Neuronal stem cell (in vitro differentiated cells): ENCODE results near the gene PCSK5.

Source experiments
- DNase-seq: peaks from one replicate; pipeline ENCODE4 v3.0.0-alpha.2; 2013; ENCODE audit warnings: low spot score
- H2AFZ ChIP-seq: one replicate; pipeline ENCODE4 v1.6.1; 2013; ENCODE audit warnings: mild to moderate bottlenecking, low read length, inconsistent platforms
- H2AK5ac ChIP-seq: 2 replicates; pipeline ENCODE4 v1.6.1; 2013; ENCODE audit warnings: low read depth, mild to moderate bottlenecking, inconsistent platforms, low read length, moderate library complexity, mixed read lengths
- H2BK120ac ChIP-seq: 2 replicates; pipeline ENCODE4 v1.6.1; 2013; ENCODE audit warnings: low read depth, mild to moderate bottlenecking, inconsistent platforms, low read length, moderate library complexity, mixed read lengths
- H2BK12ac ChIP-seq: one replicate; pipeline ENCODE4 v1.6.1; 2013; ENCODE audit warnings: low read length, inconsistent platforms
- H2BK15ac ChIP-seq: 2 replicates; pipeline ENCODE4 v1.6.1; 2013; ENCODE audit warnings: mild to moderate bottlenecking, low read length, inconsistent platforms, mixed read lengths
- H2BK5ac ChIP-seq: one replicate; pipeline ENCODE4 v1.6.1; 2013; ENCODE audit warnings: inconsistent platforms, mild to moderate bottlenecking, low read length, moderate library complexity
- H3K14ac ChIP-seq: one replicate; pipeline ENCODE4 v1.6.1; 2013; ENCODE audit warnings: low read length, inconsistent platforms
- H3K18ac ChIP-seq: 2 replicates; pipeline ENCODE4 v1.6.1; 2013; ENCODE audit warnings: low read length, inconsistent platforms
- H3K23ac ChIP-seq: 2 replicates; pipeline ENCODE4 v1.6.1; 2013; ENCODE audit warnings: low read depth, mild to moderate bottlenecking, mixed read lengths, low read length, inconsistent platforms; ENCODE audit not compliant: poor library complexity
- H3K27ac ChIP-seq: replicated peaks from 3 replicates; pipeline ENCODE4 v1.5.1; 2013; ENCODE audit warnings: low read length, inconsistent platforms
- H3K27me3 ChIP-seq, 3 experiments: 2 replicates each; pipeline ENCODE4 v1.6.1; 2013; ENCODE audit warnings: low read length in 3 of 3, mild to moderate bottlenecking in 2 of 3, inconsistent platforms in 1 of 3, low read depth in 1 of 3, mixed read lengths in 1 of 3, moderate library complexity in 1 of 3; ENCODE audit not compliant: control insufficient read depth in 3 of 3, insufficient read depth in 3 of 3
- H3K36me3 ChIP-seq, 2 donors: replicated peaks in 1 of 2; 2 replicates each; pipeline ENCODE4 v1.6.1; 2013; ENCODE audit warnings: low read length in 2 of 2; ENCODE audit not compliant: control insufficient read depth in 2 of 2, insufficient read depth in 2 of 2
- H3K4ac ChIP-seq: 2 replicates; pipeline ENCODE4 v1.6.1; 2013; ENCODE audit warnings: inconsistent platforms, mild to moderate bottlenecking, low read length, moderate library complexity
- H3K4me1 ChIP-seq, 2 donors: 1 replicate in 1 of 2; 2 replicates in 1 of 2; pipeline ENCODE4 v1.6.1; 2013; ENCODE audit warnings: low read length in 2 of 2, low read depth in 1 of 2; ENCODE audit not compliant: control insufficient read depth in 2 of 2, insufficient read depth in 1 of 2
- H3K4me2 ChIP-seq: one replicate; pipeline ENCODE4 v1.6.1; 2013; ENCODE audit warnings: mild to moderate bottlenecking, low read length, inconsistent platforms; ENCODE audit not compliant: insufficient read depth, poor library complexity, severe bottlenecking
- H3K4me3 ChIP-seq, 2 donors: 2 replicates each; pipeline ENCODE4 v1.5.1; 2013; ENCODE audit warnings: low read length in 2 of 2, mild to moderate bottlenecking in 2 of 2, inconsistent platforms in 1 of 2, moderate library complexity in 1 of 2
- H3K79me1 ChIP-seq: one replicate; pipeline ENCODE4 v1.6.1; 2013; ENCODE audit warnings: low read depth, mild to moderate bottlenecking, inconsistent platforms, low read length, moderate library complexity
- H3K9ac ChIP-seq: one replicate; pipeline ENCODE4 v1.6.1; 2013; ENCODE audit warnings: mild to moderate bottlenecking, low read depth, low read length, inconsistent platforms; ENCODE audit not compliant: poor library complexity
- H3K9me3 ChIP-seq, 2 donors: replicated peaks in 1 of 2; 2 replicates each; pipeline versions ENCODE3 to v1.6.1; 2013; ENCODE audit warnings: low read length in 2 of 2, mild to moderate bottlenecking in 2 of 2, inconsistent platforms in 1 of 2, low read depth in 1 of 2, mixed read lengths in 1 of 2, moderate library complexity in 1 of 2; ENCODE audit not compliant: control insufficient read depth in 2 of 2, insufficient read depth in 1 of 2
- H4K8ac ChIP-seq: one replicate; pipeline ENCODE4 v1.6.1; 2013; ENCODE audit warnings: low read depth, mild to moderate bottlenecking, inconsistent platforms, low read length, moderate library complexity
- H4K91ac ChIP-seq: one replicate; pipeline ENCODE4 v1.6.1; 2013; ENCODE audit warnings: low read length, low read depth, mild to moderate bottlenecking, inconsistent platforms; ENCODE audit not compliant: poor library complexity
- WGBS, 2 donors: extraction: QIAGEN DNeasy Blood & Tissue Kit; methylation state at CpG; one replicate each; pipeline ENCODE4 v1.1.7; 2013; ENCODE audit warnings: missing lambda C conversion rate in 2 of 2, mixed read lengths in 1 of 2; ENCODE audit not compliant: insufficient read length in 2 of 2, insufficient replicate concordance in 1 of 2; ENCODE audit errors: extremely low coverage in 2 of 2; 5-methylcytosine and 5-hydroxymethylcytosine counted together

The PCSK5 gene

DNA sequence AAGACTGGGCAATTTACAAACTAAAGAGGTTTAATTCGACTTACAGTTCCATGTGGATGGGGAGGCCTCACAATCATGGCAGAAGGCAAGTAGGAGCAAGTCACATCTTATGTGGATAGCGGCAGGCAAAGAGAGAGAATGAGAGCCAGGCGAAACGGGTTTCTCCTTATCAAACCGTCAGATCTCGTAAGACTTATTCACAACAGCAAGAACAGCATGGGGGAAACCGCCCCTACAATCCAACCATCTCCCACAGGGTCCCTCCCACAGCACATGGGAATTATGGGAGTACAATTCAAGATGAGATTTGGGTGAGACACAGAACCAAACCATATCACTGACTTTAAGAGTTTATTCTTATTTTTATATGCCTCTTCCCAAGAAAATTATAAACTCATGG is 443.5 kb downstream of the PCSK5 start:
- H2BK5ac ChIP-seq = no peak overlapping the region
- no CpG with 5 or more reads among the region's 7 CpGs for WGBS, 2 donors

DNA sequence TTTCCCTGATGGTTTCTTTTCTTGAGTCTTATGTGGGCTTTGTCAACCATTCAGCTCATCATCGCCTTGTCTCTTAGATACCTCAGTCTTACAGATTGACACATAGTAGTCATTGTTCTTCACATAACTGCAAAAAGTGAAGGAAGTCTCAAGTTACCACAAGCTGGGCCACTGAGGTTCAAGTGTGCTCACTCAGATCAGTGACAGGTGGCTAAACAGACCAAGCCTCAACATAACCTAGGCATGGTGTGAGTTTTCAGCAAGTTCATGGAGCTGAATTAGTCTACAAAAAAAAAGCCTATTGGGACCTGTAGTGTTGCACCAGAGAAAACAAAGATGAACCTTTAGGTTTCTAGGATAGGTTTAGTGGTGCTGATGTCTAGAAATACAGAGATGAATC is 445.6 kb downstream of the PCSK5 start:
- Histone ChIP-seq H3K14ac (no peak overlapping the region), H3K27ac (no peak overlapping the region), H3K9me3 (peaks cover 0 to 2% of the 10 kb centered on the region in 2 donors), H3K27me3 (no peaks in the 10 kb centered on the region), H4K91ac (no peak overlapping the region), H3K4me1 (no peaks in the 10 kb centered on the region), H2AK5ac (no peak overlapping the region), H3K4ac (no peak overlapping the region), H3K4me2 (no peak overlapping the region), H4K8ac (no peak overlapping the region), H3K79me1 (no peaks in the 10 kb centered on the region), H2AFZ (no peak overlapping the region), H2BK15ac (no peak overlapping the region), H3K4me3 (no peak overlapping the region), H3K36me3 (no peaks in the 10 kb centered on the region), H3K9ac (no peak overlapping the region), H3K18ac (no peak overlapping the region), H2BK5ac (no peak overlapping the region), H2BK12ac (no peak overlapping the region), H3K23ac (no peak overlapping the region), H2BK120ac (no peak overlapping the region)
- WGBS, 2 donors = no CpG with 5 or more reads among the region's 1 CpG
- no peak for DNase-seq

More for the DNA sequence above, 443.5 kb downstream of the PCSK5 start:
- Histone ChIP-seq H3K4me1 (no peaks in the 10 kb centered on the region), H3K4me3 (no peak overlapping the region), H4K91ac (no peak overlapping the region), H3K36me3 (no peaks in the 10 kb centered on the region), H3K9me3 (peaks cover 0 to 2% of the 10 kb centered on the region in 2 donors), H3K14ac (no peak overlapping the region), H3K4me2 (no peak overlapping the region), H3K4ac (no peak overlapping the region), H2BK15ac (no peak overlapping the region), H3K27me3 (no peaks in the 10 kb centered on the region), H3K18ac (no peak overlapping the region), H3K23ac (no peak overlapping the region), H3K9ac (no peak overlapping the region), H3K79me1 (no peaks in the 10 kb centered on the region), H2AFZ (peak overlapping the region; percentile 3), H2AK5ac (no peak overlapping the region), H3K27ac (no peak overlapping the region), H2BK120ac (no peak overlapping the region), H2BK12ac (no peak overlapping the region), H4K8ac (no peak overlapping the region)
- DNase-seq = no peak

DNA sequence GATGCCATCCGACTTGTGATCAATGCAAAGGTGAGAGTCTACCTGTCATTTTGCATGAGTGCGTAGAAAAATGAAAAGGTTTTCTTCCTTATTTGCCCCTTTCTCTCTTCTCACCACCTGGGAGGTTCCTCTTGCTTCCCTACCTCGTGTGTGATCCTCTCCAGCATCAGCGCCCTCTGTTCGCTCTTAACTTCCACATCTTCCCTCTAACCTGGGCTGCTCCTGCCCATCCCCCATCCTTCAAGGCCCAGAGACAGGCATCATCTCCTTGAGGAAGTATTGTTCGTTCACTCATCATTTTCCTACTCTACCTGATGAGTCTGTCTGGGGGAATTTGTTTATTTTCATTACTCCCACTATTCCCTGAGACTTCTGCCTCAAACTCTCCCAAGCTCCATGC is 447.9 kb downstream of the PCSK5 start:
- Histone ChIP-seq H2BK15ac (no peak overlapping the region), H4K8ac (no peak overlapping the region), H3K79me1 (no peaks in the 10 kb centered on the region), H3K9me3 (no peaks in the 10 kb centered on the region), H2BK120ac (no peak overlapping the region), H3K4me1 (no peaks in the 10 kb centered on the region), H2BK12ac (no peak overlapping the region), H3K36me3 (no peaks in the 10 kb centered on the region), H3K14ac (no peak overlapping the region), H4K91ac (no peak overlapping the region), H3K4me2 (no peak overlapping the region), H3K18ac (no peak overlapping the region), H2AK5ac (no peak overlapping the region), H3K4ac (no peak overlapping the region), H2AFZ (no peak overlapping the region), H3K4me3 (no peak overlapping the region), H3K9ac (no peak overlapping the region), H3K27me3 (no peaks in the 10 kb centered on the region), H3K23ac (no peak overlapping the region), H2BK5ac (no peak overlapping the region), H3K27ac (no peak overlapping the region)
- WGBS, 2 donors = no CpG with 5 or more reads among the region's 6 CpGs
- DNase-seq = no peak

- Histone ChIP-seq H4K8ac (no peak overlapping the region), H2BK12ac (no peak overlapping the region), H3K9ac (no peak overlapping the region), H3K9me3 (no peaks in the 10 kb centered on the region), H3K27ac (no peak overlapping the region), H3K18ac (no peak overlapping the region), H3K27me3 (no peaks in the 10 kb centered on the region), H4K91ac (no peak overlapping the region), H3K4me1 (no peaks in the 10 kb centered on the region), H3K4ac (no peak overlapping the region), H3K4me3 (no peak overlapping the region), H3K79me1 (no peaks in the 10 kb centered on the region), H2BK120ac (no peak overlapping the region), H3K14ac (no peak overlapping the region), H2BK5ac (no peak overlapping the region), H2AFZ (no peak overlapping the region), H3K4me2 (no peak overlapping the region), H3K36me3 (no peaks in the 10 kb centered on the region), H2AK5ac (no peak overlapping the region), H2BK15ac (no peak overlapping the region), H3K23ac (no peak overlapping the region)
- DNase-seq = no peak
- no CpG with 5 or more reads among the region's 1 CpG for WGBS, 2 donors
These were observed 451.1 kb downstream of the PCSK5 start for GRCh38 chr9:76341616-76342015.
